PFSK-1 (cell line): ENCODE measurements around the gene HNRNPA1.

ENCODE experiments used
- FOXP2 ChIP-seq: optimal IDR thresholded peaks from 2 replicates; pipeline ENCODE3; 2011; ENCODE audit warnings: borderline replicate concordance, control low read depth, inconsistent platforms; ENCODE audit not compliant: insufficient read depth; ENCODE audit errors: extremely low read length, extremely low read depth
- POLR2AphosphoS5 ChIP-seq: IDR thresholded peaks from 2 replicates; pipeline ENCODE4 v1.6.1; 2012; ENCODE audit warnings: low read depth, mild to moderate bottlenecking, control low read depth, low read length, moderate library complexity
- SIN3A ChIP-seq: IDR thresholded peaks from 2 replicates; pipeline ENCODE4 v1.6.1; 2012; ENCODE audit warnings: mild to moderate bottlenecking, low read length, moderate library complexity, borderline replicate concordance; ENCODE audit not compliant: insufficient read depth
- TAF1 ChIP-seq: IDR thresholded peaks from 2 replicates; pipeline ENCODE4 v1.6.1; 2012; ENCODE audit warnings: low read length, control low read depth, borderline replicate concordance; ENCODE audit not compliant: insufficient read depth
- TF ChIP-seq, protein P1 (sequence below), 2 experiments: IDR thresholded peaks; 2 replicates each; pipeline versions ENCODE4 v1.6.1 to v1.8.0; 2011 to 2012; ENCODE audit warnings: low read depth in 2 of 2, low read length in 2 of 2, control low read depth in 1 of 2, inconsistent platforms in 1 of 2, mild to moderate bottlenecking in 1 of 2, moderate library complexity in 1 of 2; ENCODE audit not compliant: insufficient read depth in 1 of 2

The HNRNPA1 gene

DNA sequence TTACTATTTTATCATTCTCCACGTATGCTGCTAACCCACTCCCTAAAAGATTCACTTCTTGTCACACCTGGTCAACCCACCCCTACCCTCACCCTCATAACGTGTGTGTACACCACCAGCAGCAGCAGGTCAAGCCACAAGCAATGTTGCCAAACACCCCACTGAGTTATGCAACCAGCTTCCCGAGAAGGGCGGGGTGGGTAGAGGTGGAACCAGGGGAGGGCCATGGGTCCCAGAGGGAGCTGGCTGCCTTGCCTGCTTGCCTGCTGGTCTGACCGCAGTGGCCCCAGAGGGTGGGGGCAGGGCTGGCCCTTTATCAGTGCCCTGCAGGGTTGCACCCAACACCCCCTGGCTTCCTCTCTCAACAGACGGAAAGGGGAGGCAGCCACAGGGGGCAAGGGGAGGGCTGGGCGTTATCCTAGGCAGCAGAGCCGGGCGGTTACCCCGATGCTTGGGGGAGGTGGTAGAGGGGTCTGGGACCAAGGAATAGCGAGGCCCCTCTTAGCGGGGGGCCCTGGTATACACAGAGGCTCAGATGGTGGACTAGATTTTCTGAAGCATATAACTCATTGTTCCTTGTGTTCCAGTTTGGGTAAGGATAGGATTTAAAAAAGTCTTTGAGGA is 23.8 kb downstream of the HNRNPA1 start:
- no peak for TF ChIP-seq FOXP2
- TF ChIP-seq, protein P1, sequence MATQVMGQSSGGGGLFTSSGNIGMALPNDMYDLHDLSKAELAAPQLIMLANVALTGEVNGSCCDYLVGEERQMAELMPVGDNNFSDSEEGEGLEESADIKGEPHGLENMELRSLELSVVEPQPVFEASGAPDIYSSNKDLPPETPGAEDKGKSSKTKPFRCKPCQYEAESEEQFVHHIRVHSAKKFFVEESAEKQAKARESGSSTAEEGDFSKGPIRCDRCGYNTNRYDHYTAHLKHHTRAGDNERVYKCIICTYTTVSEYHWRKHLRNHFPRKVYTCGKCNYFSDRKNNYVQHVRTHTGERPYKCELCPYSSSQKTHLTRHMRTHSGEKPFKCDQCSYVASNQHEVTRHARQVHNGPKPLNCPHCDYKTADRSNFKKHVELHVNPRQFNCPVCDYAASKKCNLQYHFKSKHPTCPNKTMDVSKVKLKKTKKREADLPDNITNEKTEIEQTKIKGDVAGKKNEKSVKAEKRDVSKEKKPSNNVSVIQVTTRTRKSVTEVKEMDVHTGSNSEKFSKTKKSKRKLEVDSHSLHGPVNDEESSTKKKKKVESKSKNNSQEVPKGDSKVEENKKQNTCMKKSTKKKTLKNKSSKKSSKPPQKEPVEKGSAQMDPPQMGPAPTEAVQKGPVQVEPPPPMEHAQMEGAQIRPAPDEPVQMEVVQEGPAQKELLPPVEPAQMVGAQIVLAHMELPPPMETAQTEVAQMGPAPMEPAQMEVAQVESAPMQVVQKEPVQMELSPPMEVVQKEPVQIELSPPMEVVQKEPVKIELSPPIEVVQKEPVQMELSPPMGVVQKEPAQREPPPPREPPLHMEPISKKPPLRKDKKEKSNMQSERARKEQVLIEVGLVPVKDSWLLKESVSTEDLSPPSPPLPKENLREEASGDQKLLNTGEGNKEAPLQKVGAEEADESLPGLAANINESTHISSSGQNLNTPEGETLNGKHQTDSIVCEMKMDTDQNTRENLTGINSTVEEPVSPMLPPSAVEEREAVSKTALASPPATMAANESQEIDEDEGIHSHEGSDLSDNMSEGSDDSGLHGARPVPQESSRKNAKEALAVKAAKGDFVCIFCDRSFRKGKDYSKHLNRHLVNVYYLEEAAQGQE (IDR thresholded peaks at IDR 0.05; ENCODE audit: insufficient read depth in 1 of 2, low read depth in 2 of 2, low read length in 2 of 2) = no peak

DNA sequence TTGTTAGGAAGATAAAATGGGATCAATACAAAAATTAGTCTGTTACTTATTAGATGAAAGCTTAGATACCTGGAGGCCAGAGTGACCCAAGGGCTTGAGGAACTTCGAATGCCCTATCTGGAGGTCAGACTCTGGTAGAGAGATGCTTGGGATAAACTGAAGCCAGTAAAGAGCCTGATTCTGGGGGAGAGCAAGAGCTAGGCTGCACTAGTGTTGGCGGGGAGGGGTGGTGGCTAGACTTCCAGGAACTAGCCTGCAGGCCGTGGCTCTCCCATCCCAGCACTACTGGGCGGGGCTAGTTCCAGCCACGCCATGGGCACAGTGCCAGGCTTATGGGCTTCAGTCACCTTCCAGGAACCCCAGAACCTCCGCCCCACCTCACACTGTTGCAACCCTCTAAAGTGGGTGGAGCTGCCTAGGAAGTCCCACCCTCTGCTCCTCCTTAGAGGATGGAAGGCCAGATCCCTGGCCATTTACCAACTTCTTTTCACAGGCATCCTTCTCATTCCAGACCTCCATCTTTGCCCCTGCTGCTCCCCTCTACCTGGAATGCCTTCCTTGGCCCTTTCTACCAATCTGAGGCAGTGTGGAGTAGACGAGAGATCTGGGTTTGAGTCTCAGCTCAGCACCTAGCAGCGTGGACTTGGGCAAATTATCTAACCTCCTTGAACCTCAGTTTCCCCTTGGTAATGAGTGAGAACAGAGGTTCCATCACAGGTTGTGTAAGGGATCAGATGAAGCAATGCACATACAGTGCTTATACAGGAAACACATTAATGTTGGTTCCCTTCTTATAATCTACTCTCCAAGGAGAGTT is 26.6 kb downstream of the HNRNPA1 start:
- TF ChIP-seq, protein P1 (IDR thresholded peaks at IDR 0.05; ENCODE audit: insufficient read depth in 1 of 2, low read depth in 2 of 2, low read length in 2 of 2) = no peak
- TF ChIP-seq FOXP2 (no peak), SIN3A (no peak), POLR2AphosphoS5 (no peak), TAF1 (no peak)

DNA sequence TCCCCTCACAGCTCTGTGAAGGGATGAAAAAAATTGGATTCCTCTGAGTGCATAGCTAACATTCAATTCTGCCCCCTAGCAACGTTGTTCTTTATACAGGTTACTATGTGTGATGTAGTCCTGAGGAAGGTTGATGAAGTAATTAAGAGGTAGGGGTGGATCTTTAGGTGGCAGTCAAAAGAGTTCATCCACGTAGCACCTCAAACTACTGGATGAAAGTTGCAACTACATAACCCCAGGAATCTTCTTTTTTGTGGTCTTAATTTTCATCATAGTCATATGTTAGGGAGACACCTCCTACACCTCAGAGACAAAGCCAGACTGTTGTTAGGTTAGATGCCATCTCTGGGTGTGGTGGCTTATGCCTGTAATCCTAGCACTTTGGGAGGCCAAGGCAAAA is 30.5 kb downstream of the HNRNPA1 start:
- TF ChIP-seq SIN3A (no peak), POLR2AphosphoS5 (no peak), TAF1 (no peak), FOXP2 (no peak)
- TF ChIP-seq, protein P1 (IDR thresholded peaks at IDR 0.05; ENCODE audit: insufficient read depth in 1 of 2, low read depth in 2 of 2, low read length in 2 of 2) = no peak

- TF ChIP-seq TAF1 = no peak
- no peak for TF ChIP-seq SIN3A
- no peak for TF ChIP-seq FOXP2
- no peak for TF ChIP-seq POLR2AphosphoS5
- TF ChIP-seq, protein P1 (IDR thresholded peaks at IDR 0.05; ENCODE audit: insufficient read depth in 1 of 2, low read depth in 2 of 2, low read length in 2 of 2) = no peak
Observed at GRCh38 chr12:54321363-54321762, 40.8 kb downstream of the HNRNPA1 start.
